NCI-H446 (cell line): ENCODE data around the gene FRRS1L.

Source experiments
- DNase-seq, 2 experiments: peaks; one replicate each; lab custom pipeline; 2025; lab: John Stamatoyannopoulos, UW

FRRS1L gene

GRCh38 chr9:109166771-109167601 is at the start of gene FRRS1L:
Gene FRRS1L, minus strand, starts transcription at chr9:109167249. Its CDS starts 111 bp downstream, at chr9:109167138.
- DNase-seq = no peak

- no peak for DNase-seq
Observed at GRCh38 chr9:109214414-109214813, 47.4 kb upstream of the FRRS1L start.

- DNase-seq = no peak
Observed at GRCh38 chr9:109213285-109214121, 46.5 kb upstream of the FRRS1L start.

GRCh38 chr9:109212768-109213167 is 45.7 kb upstream of the FRRS1L start:
- DNase-seq = no peak

GRCh38 chr9:109206670-109207069 is 39.6 kb upstream of the FRRS1L start:
- DNase-seq = no peak

- no peak for DNase-seq
Observed at GRCh38 chr9:109205526-109205925, 38.5 kb upstream of the FRRS1L start.

GRCh38 chr9:109203761-109204360 is 36.8 kb upstream of the FRRS1L start:
- DNase-seq = no peak

GRCh38 chr9:109199676-109200075 is 32.6 kb upstream of the FRRS1L start:
- no peak for DNase-seq

GRCh38 chr9:109198736-109199382 is 31.8 kb upstream of the FRRS1L start:
- DNase-seq = no peak

GRCh38 chr9:109193974-109194556 is 27.0 kb upstream of the FRRS1L start:
- DNase-seq = peak in 1 of 2 experiments; percentile 14

GRCh38 chr9:109192732-109193361 is 25.8 kb upstream of the FRRS1L start:
- DNase-seq = peak in 1 of 2 experiments; percentile 18

- no peak for DNase-seq
Observed at GRCh38 chr9:109191746-109192145, 24.7 kb upstream of the FRRS1L start.

GRCh38 chr9:109190151-109190550 is 23.1 kb upstream of the FRRS1L start:
- no peak for DNase-seq

GRCh38 chr9:109186857-109187520 is 19.9 kb upstream of the FRRS1L start:
- no peak for DNase-seq

- DNase-seq = peak in 1 of 2 experiments; percentile 19
Observed at GRCh38 chr9:109182940-109183798, 16.1 kb upstream of the FRRS1L start.

GRCh38 chr9:109182550-109182939 is 15.5 kb upstream of the FRRS1L start:
- no peak for DNase-seq

- no peak for DNase-seq
Observed at GRCh38 chr9:109181284-109181683, 14.2 kb upstream of the FRRS1L start.

- DNase-seq = peak in 1 of 2 experiments; percentile 47
Observed at GRCh38 chr9:109179801-109180523, 12.9 kb upstream of the FRRS1L start.

- DNase-seq = no peak
Observed at GRCh38 chr9:109176963-109177362, 9.9 kb upstream of the FRRS1L start.
